NCI-H1930 (cell line): ENCODE results near the gene NKIRAS2.

Experiments used
- DNase-seq, 2 experiments: peaks; one replicate each; lab custom pipeline; 2025; lab: John Stamatoyannopoulos, UW

The NKIRAS2 gene

DNA sequence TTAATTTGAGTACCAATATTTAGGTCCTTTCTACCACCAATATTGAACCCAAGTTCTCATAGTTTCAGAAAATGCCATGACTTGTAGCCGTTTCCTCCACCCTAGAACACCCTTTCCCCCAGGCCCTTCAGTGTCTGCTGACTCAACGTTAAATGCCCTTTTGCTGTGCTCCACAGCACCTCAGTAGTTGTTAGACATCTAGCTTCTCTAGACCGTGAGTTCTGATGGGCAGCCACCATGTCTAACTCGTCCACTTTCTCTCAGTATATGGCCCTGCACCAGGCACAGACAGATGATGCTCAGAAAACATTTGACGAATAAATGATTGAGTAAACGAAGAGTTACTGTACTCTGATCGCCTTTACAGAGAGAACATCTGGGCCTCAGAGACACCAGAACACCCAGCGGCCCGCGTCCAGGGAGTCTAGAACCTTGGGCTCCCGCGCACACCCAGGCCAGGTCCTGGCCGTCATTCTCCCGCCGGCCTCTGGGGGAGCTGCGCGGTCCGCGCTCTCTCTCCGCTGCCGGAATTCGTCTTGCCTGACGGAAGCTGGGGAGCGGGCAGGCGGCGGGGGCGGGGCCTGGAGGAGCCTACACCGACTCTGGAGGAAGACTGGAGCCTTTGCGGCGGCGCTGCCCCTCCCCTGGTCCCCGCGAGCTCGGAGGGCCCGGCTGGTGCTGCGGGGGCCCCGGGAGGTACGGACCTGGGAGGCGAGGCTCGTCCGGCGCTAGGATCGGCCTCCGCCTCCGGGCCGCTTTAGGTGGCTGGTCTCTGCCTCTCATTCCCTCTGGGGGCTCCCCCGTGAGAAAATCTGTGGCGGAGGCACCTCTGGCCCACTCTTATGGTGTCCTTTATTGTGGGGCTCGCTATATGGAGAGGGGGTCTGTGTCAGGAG lies at the start of gene NKIRAS2:
Gene NKIRAS2 (plus strand): TSS at position 582 of the 896 bp plus-strand sequence. CDS start 1,488 bp downstream, outside the sequence.
- peak; percentile 72 to 90 for DNase-seq

DNA sequence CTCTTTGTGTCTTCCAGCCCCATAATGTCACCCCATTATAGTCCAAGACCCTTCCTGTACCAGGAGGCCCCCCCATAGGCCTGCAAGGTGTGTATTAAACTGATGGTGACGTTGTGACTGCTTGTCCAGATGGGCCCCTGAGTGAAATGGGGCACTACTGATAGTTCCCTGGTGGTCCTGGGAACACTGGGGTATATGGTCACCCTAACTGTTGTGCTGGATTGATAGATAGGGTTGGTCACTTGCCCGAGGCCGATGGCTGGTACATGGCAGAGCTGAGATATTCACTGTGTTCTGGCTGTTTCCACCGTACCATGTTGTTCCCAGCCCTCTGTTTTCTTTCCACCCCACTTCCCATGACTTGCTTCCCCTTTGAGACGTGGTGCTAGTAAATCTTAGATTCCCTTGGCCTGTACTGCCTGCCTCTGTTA lies 49.0 kb upstream of the NKIRAS2 start:
- no peak for DNase-seq

DNA sequence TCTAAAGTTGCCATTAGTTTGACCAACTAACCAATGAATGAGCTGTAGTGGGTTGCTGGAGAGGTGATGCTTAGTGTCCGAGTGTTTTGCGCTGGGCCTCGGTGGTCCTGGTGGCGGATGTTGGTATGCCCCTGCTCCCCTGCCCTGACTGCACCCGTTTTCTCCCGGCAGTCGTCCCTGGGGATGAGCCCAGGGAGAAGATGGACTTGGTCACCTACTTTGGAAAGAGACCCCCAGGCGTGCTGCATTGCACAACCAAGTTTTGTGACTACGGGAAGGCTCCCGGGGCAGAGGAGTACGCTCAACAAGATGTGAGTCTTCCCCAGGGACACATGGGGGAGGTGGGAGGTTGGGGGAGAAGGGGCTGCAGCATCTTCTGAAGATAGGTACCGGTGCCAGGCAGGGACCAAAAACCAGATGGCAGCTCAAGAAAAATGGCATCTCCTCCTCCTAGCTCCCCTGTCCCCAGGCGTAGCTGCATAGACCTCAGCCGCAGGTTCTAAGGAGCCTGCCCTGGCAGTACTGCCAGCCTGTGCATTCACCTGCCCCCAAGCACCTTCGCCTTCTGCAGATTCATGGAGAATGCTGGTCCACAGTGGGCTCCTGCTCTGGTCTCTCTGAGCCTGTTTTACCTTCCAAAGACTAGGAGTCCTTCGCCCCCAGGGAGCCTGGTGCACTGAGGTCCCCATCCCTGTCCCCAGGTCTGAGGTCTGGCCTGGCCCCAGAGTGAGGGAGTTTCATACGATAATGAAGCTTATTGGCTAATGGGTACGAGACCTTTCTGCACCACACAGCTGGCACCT lies 48.0 kb upstream of the NKIRAS2 start:
- DNase-seq, result no peak

DNA sequence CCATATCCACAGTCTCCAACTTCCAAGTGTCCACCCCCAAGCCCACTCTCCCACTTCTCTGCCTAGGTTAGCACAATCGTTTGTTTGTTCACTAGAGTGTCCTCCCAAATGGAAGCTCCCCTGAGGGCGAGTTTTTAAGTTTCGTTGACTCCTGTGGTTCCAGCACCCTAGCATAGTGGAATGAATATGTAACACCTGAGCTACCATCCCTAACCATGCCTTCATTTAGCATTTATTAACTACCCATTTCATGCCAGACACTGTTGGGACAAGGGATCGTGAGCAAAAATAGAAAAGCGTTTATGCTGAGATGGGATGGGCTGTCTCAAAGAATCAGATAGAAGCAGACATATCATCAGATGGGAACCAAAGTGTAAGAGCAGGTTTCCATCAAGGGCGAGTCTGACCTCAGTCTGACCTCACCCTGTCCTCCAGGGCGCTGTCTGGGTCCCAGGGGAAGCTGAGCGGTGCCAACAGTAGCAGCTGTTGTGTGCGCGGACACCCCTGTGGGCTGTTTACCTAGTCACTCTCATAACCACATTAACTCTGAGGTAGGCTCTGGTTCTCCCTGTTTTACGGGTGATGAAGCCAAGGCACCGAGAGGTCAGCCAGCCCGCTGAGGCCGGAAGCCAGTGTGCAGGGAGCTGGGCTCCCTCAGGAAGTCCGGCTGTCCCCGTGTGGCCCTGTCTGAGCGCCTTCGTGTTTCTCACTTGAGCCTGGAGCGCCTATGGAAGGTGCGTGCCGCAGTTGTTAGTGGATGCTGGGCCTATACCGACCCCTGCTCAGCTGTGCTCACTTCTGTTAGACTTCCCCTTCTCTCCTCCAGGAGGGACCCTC lies 47.1 kb upstream of the NKIRAS2 start:
- DNase-seq, result no peak

DNA sequence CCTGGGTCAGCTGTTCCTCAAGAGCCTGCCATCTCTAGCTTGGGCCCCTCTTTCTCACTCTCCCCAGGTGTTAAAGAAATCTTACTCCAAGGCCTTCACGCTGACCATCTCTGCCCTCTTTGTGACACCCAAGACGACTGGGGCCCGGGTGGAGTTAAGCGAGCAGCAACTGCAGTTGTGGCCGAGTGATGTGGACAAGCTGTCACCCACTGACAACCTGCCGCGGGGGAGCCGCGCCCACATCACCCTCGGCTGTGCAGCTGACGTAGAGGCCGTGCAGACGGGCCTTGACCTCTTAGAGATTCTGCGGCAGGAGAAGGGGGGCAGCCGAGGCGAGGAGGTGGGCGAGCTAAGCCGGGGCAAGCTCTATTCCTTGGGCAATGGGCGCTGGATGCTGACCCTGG lies 46.5 kb upstream of the NKIRAS2 start:
- DNase-seq, result no peak

DNA sequence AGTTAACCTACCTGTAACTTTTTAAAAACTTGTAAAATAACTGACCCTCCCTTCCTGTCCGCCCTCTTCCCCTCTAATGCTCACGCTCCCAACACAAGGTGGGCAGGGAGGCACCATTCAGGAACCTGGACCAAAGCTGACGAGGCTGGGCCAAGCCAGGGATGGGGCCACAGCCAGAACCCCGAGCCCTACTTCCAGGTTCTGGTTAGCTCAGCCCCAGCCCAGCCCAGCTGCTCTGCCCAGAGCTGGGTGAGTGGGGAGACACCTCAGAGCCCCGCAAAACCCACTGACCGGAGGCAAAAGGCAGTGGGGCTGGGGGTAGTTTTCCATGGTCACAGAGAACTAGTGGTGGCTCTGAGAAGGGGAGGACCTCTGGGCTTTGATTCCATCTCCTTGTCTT lies 45.9 kb upstream of the NKIRAS2 start:
- no peak for DNase-seq

DNA sequence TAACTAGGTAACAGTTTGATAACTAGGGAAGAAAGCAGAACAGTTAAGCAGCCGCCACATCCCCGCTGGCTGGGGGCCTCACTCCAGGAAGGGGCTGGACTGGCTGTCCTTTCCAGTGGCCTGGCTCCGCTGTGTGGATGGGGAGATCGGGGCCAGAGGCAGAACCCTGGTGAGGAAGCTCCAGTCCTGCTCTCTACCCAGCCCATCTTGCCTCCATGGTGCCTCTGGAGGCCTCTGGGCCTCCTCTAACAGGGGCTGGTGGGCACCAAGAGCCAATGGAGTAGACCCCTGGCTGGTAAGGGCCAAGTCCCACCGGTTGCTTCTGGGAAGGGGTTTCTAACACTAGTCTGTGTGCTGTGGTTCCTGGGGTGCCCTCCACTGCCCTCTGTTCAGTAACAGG lies 45.2 kb upstream of the NKIRAS2 start:
- no peak for DNase-seq

DNA sequence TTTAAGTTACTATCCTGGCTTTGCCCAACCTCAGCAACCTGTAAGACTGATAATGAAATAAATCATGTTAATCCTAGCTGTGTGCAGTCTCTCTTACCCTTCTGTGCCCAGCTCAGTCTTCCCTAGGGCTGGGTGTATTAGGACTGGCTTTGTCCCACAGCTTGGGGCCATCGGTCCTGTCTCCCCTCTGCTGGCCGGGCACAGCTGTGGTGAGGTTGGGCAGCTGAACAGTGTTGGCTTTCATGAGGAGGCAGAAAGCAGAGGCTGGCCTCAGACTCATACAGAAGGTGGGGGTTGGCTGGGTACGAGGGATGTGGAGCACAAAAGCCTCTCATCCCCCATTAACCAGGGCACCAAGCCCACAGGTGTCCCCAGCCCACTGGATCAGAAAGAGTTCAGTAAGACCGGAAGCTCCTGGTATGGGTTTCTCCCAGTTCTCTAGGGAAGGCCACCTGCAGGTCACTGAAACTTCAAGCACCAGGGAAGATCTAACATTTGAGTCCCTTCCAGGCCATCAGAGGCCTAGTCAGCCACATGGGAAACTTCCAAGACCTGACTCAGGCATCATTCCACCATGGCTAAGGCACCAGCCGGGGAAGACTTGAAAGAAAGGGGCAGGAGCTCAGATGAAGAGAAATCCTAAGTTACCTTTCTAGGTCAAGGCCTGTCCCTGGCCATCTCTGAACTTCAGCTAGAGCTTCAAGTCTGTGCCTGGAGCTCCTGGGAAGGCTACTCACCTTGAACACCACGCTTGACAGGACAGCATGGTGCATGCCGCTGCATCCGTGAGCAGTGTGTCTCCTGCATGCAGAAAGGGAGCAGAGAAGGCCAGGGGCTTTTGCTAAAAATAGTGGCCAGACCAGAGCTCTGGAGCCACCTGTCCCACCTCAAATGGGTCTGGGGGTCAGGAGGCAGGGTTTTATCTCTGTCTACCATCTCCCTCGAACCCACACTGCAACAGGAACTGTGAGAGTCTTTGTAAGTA lies 44.5 kb upstream of the NKIRAS2 start:
- DNase-seq, result no peak

DNA sequence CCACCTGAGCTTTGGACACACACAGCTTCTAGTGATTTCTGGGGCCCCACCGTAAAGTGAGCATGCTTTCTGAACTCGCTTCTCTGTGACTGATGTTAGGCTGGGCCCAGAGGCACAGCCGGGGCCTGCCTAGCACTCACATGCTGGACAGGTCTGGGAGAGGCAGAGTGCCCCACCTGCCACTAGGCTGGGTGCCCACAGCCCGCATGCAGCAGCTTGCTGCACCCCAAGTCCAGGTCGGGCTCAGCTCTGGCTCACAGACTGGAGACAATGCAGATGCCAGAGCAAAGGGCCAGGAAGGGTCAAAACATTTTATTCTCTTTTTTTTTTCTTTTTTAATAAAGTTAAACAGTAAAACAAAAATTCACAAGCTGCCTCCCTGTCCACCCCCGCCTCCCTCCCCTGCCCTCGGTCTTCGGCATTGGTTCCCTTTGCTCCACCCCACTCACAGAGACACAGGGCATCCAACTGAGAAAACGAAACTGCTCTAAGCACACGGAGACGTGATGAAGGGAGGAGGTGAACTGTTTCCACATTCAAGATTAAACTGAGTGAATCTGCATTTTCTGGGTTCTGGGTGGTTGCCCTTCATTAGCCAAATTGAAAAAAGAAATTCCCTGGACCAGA lies 43.6 kb upstream of the NKIRAS2 start:
- DNase-seq, result no peak

DNA sequence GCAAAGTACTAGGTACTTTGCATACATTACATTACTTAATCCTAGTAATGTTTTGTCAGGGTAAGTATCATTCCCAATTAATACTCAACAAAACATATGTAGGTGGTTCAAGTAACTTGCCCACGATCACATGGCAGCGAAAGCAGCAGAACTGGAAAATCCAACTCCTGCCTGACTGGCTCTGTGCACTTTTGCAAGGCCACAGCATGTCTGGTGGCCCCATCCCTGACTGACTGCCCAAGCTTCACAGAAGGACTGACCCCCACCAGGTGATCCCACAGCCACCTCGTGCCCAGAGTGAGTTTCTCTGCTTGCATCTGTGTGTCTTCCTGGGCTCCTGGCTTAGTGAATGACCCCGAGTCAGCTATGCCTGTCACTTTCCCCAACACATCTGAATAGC lies 41.9 kb upstream of the NKIRAS2 start:
- no peak for DNase-seq

DNA sequence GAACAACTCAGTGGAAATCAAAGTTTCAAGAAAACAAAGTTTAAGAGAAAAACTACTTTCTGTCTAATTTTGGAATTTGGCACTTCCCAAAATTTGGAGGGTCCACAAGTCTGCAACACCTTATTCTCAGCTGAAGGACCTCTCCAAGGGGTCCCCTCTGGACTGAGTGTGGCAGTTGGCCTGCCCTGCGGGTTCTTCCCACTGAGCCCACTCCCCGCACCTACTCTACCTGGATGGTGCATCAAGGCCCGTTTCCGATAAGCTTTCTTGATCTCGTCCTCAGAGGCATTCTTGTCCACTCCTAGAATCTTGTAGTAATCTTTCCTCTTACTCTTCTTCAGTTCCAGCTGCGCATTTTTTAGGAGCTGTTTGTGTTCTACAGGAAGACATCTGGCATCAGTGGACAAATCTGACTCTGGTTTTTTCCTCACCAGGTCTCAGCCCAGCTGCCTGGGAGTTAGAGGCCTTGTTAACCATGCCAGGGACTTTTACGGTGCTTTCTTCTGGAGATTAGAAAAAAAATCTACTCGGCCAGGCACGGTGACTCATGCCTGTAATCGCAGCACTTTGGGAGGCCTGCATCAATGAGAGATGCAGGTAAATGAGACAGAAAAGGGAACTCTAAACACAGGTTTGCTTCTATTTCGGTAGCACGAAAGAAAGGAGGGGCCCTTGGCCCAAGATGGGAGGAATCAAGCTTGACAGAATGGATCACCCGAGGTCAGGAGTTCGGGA lies 37.7 kb upstream of the NKIRAS2 start:
- DNase-seq, result no peak

DNA sequence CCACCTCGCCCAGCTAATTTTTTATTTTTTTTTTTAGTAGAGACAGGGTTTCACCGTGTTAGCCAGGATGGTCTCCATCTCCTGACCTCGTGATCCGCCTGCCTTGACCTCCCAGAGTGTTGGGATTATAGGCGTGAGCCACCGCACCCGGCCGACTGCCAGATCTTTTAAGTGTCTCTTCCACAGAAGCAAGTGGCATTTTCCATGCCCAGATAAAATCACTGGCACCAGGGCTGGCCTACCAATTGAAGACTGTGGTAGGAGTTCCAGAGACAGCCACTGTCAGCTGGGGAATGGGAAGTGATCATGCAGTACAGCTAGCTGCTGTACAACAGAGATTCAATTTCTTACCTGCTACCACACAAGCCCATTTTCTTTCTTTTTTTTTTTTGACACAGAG lies 35.4 kb upstream of the NKIRAS2 start:
- DNase-seq, result no peak

DNA sequence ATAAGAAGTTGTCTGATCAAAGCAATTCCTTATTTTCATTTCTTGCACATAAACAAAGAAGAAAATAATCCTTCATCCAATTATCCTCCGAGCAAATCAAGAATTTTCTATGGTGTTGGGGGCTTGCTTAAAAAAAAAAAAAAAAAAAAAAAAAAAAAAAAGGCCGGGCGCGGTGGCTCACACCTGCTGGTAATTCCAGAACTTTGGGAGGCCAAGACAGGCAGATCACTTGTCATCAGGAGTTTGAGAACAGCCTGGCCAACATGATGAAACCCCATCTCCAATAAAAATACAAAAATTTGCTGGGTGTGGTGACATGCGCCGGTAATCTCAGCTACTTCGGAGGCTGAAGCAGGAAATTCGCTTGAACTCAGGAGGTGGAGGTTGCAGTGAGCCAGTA lies 34.0 kb upstream of the NKIRAS2 start:
- no peak for DNase-seq

DNA sequence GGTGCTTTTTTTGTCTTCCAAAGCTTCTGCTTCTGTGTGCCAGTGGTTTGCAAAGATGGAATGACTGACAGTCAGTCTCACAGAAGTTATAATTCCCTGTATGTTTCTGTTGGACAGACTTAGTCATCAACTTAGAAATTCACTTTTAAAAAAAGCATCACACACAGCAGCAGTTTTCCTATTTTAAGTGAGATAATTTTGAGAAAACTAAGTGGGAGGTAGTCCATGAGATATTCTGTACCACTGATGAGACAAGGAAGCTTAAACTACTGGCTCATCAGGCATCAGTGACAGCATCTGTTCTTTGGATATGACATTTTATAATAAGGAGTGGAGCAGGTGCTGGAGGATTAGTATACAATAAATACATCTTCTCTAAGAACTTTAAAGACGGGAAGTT lies 33.3 kb upstream of the NKIRAS2 start:
- DNase-seq, result no peak

DNA sequence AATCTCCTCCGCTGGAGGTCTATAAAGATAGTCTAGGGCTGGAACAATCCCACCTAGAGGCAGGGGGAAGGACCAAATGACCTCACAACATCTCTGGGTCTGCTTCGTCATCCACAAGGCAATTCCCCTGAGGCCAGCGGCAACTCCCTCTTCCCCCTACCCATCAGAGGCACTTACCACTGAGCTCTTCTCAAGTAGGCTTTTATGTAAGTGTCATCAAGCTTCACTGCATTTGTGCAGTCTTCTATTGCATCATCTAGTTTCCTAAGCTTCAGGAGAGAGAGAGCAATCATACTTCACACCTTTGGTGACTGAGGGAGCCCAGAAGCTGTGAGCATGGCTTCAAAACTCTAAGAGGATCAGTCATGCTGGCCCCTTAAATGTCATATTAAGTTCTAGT lies 32.2 kb upstream of the NKIRAS2 start:
- no peak for DNase-seq

DNA sequence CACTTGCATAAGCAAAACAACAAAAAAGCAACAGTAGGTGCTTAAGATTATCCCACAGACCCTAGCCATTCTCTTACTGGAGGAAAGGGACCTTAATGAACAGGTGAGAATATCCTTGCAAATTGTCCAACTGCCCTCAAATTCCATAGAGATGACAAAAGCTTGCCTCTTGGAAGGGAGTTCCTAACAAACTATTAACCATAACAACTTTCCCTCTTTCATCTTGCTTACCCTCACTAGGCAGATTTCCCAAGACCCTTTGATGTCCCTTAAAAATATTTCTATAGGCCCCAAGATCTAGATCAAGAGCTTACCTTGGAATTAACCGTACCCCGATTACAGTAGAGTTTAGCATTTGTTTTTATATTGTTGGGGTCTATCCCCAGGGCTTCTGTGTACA lies 31.5 kb upstream of the NKIRAS2 start:
- DNase-seq, result no peak

DNA sequence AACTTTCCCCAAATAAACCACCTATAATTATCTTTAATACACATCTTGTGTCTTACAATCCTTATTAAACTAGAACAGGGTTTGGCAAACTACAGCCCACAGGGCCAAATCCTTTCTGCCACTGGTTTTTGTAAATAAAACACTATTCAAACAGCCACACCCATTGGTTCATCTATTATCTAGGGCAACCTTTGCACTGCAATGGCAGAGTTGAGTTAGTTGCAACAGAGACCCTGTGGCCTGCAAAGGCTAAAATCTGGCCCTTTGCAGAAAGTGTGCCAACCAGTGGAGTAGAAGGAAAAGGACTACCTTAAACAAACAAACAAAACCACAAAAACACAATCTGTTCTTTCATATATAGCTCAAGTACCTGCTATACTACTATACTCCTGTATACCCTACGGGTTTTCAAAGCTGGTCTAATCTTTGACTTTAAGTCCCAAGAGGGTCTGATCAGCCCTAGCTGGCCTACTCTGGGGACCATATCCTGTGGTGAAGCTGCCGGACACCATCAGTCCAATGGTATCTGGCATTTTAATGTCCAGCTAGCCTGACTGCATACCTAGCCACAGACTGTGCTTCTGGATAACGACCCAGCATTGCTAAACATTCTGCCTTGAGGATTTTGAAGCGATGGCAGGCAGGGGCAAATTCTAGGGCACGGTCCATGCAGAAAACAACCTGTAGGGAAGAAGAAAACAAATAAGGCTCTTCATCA lies 30.0 kb upstream of the NKIRAS2 start:
- no peak for DNase-seq

DNA sequence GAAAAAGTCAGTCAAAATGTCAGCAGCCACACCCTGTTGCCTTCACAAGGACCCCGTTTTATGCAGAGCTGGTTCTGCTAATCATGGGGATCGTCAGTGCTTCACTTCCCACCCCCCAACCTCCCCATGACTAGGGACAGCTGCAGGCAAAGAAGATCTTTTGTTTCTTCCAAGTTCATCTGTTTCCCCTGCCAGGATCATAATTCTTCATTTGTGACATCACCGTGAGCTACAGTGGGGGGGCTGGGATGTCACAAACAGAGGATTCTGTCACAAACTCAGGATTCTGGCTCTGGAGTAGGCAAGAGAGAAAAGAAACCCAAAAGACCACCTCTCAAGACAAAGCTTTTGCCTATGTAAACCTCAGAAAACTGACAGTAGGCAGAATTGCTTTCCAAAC lies 27.3 kb upstream of the NKIRAS2 start:
- no peak for DNase-seq

DNA sequence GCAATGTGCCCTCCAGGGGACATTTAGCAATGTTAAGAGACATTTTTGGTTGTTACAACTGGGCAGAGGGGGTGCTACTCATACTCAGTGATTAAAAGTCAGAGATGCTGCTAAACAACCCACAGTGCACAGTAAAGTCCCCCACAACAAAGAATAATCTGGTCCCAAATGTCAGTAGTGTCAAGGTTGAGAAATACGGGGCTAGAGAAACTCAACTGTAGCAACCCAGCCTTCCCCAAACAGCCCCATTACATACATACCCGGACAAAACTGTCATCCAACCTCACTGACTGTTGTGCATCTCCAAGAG lies 23.1 kb upstream of the NKIRAS2 start:
- no peak for DNase-seq
